GM18502 (cell line): ENCODE results near the gene PLCG2.
A peak's percentile ranks its signal among the peaks of the same experiment; 100 is the strongest.

Experiments
- ATAC-seq: cut with Tn5 transposase; IDR thresholded peaks from one replicate; pipeline ENCODE4 v1.9.1; 2021; ENCODE audit warnings: mild to moderate bottlenecking; ENCODE audit not compliant: unreplicated experiment, poor library complexity

PLCG2 gene

GRCh38 chr16:81813648-81814047, 34.6 kb downstream of the PLCG2 start:
- no peak for ATAC-seq

DNA sequence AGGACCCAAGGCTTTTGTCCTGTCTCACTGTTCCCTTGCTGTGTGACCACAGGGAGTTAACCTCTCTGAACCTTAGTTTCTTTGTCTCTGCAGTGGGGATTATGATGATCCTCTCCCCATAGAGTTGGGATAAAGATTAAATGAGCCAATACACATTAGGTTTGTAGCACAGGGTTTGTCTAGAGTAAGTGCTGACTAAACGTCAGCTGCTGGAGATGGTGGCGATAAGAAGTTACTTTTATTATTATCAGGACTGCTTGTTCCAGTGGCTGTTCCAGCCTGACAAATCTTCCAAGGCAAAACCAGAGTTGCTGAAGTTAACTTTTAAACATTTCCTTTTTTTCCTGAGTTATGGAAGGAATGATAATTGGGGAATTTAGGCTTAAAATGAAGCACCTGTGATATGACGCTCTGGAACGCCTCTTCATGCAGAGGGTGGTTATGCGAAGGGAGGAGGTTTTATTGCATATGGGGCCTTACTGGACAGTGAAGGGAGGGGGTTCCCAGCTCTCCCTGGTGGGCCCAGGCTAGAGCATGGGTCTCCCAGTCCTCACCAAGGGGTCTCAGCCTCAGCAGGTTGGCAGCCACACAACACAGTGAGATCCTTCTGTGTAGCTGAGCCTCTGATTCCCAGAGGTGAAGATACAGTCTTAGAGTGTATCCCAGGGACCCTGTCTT, 35.8 kb downstream of the PLCG2 start:
- ATAC-seq, result no peak

DNA sequence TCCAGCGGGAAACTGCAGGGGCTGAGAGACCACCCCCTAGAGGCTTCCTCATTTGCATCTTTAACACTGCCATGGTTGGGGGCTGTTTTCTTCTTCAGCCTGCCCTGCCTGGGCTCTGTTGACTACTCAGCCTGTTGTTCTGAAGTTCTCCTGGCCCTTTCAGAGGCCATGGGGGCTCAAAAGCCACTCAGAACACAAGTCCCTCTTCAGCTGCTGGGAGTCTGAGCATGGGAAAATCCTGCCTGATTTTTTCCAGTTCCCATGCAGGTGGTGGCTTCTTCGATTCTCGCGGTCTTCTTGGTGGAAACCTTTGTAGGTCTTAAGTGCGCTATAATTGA, 36.3 kb downstream of the PLCG2 start:
- no peak for ATAC-seq

GRCh38 chr16:81816351-81816750, 37.3 kb downstream of the PLCG2 start:
- ATAC-seq, result peak; percentile 0

- ATAC-seq, result peak; percentile 24
Measured at GRCh38 chr16:81816793-81817210, 37.7 kb downstream of the PLCG2 start.

DNA sequence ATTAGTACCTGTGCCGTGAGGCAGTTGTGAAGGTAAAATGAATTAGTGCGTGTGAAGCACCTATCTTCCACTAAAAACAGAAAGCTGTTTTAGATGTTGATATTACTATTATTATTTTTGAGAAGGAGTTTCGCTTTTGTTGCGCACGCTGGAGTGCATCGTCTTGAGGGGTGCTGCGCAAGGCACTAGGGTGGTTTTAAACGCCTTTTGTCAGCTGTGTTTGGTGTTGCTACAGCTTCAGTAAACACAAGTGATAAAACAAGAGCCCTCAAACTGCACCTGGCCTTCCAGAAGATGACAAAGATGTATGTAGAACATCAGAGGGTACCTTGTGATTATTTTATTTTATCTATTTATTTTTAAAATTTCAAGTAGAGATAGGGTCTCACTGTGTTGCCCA, 38.2 kb downstream of the PLCG2 start:
- ATAC-seq, result peak; percentile 21

DNA sequence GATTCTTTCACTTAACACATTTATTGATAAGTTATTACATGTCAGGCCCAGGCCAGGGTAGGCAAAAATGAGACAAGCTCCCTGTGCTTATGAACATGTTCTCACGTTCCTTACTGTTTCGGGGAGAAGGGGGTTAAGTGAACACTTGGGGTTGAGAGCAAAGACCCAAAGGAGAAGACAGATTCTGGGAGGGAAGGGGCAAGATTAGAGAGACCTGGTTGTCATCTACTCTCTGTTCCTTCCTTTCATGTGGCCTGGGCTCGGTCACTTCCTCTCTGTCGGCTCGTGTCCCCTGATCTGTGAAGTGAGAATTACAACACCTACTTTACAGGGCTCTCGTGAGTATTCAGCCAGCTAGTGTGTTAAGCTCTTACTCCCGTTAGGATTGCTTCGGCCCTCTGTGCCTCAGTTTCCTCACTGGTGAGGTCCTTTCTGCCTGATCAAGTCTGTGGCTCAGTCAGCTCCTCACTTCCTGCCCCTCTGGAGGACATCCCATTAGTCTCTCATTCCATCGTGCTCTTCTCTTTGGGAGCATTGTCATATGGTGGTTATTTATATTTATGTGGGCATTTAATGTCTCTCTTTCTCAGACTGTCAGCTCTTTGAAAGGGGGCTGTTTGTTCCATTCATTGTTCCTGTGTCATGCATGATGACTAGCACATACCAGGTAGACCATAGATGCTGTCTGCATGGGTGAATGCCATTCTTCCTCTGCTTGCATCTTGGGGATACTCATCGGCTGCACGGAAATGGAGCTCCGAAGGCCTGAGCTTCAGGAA, 38.9 kb downstream of the PLCG2 start:
- ATAC-seq, result peak; percentile 25

GRCh38 chr16:81818568-81818896, 39.4 kb downstream of the PLCG2 start:
- no peak for ATAC-seq

DNA sequence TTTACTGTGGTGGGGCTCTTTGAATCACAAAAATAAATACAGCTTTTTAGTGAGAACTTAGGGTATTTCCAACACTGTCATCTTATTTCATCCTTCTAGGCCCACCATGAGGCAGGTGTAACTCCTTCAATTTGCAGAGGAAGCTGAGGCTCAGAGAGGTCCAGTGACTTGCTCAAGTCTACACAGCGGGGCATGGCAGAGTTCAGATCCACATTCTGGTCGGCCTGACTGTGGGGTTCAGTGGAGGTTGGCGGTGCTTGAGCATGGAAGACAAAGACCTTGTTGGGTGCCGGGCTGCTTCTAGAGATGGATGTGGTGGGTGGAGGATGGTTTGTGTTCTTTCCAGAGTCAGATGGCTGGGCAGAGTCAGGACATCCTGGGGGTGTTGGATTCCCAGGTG, 39.8 kb downstream of the PLCG2 start:
- no peak for ATAC-seq

- peak; percentile 44 for ATAC-seq
Measured at GRCh38 chr16:81821436-81822128, 42.5 kb downstream of the PLCG2 start.

GRCh38 chr16:81823111-81823510, 44.0 kb downstream of the PLCG2 start:
- ATAC-seq, result no peak

GRCh38 chr16:81823734-81824133, 44.6 kb downstream of the PLCG2 start:
- ATAC-seq, result no peak

GRCh38 chr16:81826523-81826922, 47.4 kb downstream of the PLCG2 start:
- ATAC-seq, result no peak

GRCh38 chr16:81830845-81831540, 51.9 kb downstream of the PLCG2 start:
- ATAC-seq, result peak; percentile 2

GRCh38 chr16:81831722-81832126, 52.6 kb downstream of the PLCG2 start:
- peak; percentile 74 for ATAC-seq

DNA sequence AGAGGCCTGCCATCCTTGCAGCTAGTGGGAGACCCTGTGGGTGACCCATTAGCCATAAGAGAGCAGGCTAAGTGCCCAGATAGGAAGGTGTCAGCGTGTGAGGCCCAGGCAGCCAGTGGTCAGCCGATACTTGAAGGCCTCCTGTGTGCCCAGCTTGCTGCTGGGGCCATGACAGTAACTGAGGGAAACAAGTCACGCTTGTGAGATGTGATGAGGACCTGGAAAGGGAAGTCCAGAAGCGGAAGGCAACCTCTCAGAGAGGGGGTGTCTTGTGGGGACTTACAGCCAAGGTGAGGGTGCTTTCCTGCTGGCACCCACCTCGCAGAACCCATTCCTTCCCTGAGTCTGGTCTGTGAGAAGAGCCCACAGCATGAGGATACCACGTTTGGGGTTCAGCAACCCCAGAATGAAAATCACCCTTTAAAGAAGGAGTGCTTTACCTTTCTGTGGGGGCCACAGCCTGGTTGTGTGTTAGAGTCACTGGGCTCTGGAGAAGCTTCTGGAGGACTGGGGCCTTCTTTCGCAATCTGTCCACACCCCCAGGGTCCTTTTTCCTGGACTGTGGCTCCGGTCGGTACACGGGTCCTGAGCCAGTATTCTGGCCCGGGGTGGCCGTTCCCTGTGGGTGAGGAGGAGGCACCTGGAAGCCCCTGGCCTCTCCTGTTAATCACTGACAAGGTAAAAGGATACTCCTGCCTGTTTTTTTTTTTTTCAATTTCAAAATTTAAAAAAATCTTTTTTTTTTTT, 53.9 kb downstream of the PLCG2 start:
- no peak for ATAC-seq

GRCh38 chr16:81833751-81834150, 54.7 kb downstream of the PLCG2 start:
- no peak for ATAC-seq

GRCh38 chr16:81834868-81835267, 55.8 kb downstream of the PLCG2 start:
- no peak for ATAC-seq

GRCh38 chr16:81836279-81837054, 57.4 kb downstream of the PLCG2 start:
- peak; percentile 59 for ATAC-seq
